GM12878 (cell line): ENCODE results near the gene RAP1GAP2.
"Not testable (repeated sequence)": the region's sequence is repeated elsewhere in the genome, so short reads cannot be mapped to it uniquely, and the experiment has no call there.

Source experiments
- ESRRA ChIP-seq: IDR thresholded peaks from 2 replicates; pipeline ENCODE4 v1.6.1; 2012; ENCODE audit warnings: mild to moderate bottlenecking, low read length, improper control_type of control experiment
- YY1 ChIP-seq: IDR thresholded peaks from 2 replicates; pipeline ENCODE4 v1.6.1; 2011; ENCODE audit warnings: low read depth, mild to moderate bottlenecking, low read length
- TF ChIP-seq, protein P1 (sequence below), 3 experiments: IDR thresholded peaks in 2 of 3; conservative IDR thresholded peaks in 1 of 3; 2 replicates each; pipeline ENCODE4 v1.5.1; 2011; ENCODE audit warnings: low read depth in 3 of 3, low read length in 3 of 3, mild to moderate bottlenecking in 3 of 3, control low read depth in 2 of 3, moderate library complexity in 2 of 3, inconsistent platforms in 1 of 3, mixed read lengths in 1 of 3; ENCODE audit not compliant: control insufficient read depth in 2 of 3, insufficient read depth in 1 of 3; ENCODE audit errors: extremely low read depth in 1 of 3

DNA sequence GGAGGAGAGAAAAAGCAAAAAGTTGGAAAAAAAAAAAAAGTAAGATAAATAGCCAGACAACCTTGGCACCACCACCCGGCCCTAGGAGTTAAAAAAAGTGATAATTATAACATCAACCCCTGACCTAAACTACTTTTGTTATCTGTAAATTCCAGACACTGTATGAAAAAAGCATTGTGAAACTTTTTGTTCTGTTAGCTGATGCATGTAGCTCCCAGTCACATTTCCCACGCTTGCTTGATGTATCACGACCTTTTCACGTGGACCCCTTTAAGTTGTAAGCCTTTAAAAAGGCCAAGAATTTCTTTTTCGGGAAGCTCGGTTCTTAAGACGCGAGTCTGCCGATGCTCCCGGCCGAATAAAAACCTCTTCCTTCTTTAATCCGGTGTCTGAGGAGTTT, 10.9 kb upstream of the RAP1GAP2 start:
- not testable (repeated sequence) for TF ChIP-seq ESRRA, YY1
- TF ChIP-seq, protein P1, sequence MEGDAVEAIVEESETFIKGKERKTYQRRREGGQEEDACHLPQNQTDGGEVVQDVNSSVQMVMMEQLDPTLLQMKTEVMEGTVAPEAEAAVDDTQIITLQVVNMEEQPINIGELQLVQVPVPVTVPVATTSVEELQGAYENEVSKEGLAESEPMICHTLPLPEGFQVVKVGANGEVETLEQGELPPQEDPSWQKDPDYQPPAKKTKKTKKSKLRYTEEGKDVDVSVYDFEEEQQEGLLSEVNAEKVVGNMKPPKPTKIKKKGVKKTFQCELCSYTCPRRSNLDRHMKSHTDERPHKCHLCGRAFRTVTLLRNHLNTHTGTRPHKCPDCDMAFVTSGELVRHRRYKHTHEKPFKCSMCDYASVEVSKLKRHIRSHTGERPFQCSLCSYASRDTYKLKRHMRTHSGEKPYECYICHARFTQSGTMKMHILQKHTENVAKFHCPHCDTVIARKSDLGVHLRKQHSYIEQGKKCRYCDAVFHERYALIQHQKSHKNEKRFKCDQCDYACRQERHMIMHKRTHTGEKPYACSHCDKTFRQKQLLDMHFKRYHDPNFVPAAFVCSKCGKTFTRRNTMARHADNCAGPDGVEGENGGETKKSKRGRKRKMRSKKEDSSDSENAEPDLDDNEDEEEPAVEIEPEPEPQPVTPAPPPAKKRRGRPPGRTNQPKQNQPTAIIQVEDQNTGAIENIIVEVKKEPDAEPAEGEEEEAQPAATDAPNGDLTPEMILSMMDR (IDR thresholded peaks at IDR 0.05 in 2 of 3, conservative IDR thresholded peaks at IDR 0.05 in 1 of 3; ENCODE audit: control insufficient read depth in 2 of 3, extremely low read depth in 1 of 3, insufficient read depth in 1 of 3, low read depth in 3 of 3, low read length in 3 of 3) = not testable (repeated sequence)
